ENCODE measurements around the gene SMPDL3B. TPM values are rescaled to one million over a fixed set of nuclear protein-coding genes. Genes with fewer than 3 reads are reported as not detected.

SMPDL3B gene
- total RNA-seq, 1 donor from 2014 or later = not detected

DNA sequence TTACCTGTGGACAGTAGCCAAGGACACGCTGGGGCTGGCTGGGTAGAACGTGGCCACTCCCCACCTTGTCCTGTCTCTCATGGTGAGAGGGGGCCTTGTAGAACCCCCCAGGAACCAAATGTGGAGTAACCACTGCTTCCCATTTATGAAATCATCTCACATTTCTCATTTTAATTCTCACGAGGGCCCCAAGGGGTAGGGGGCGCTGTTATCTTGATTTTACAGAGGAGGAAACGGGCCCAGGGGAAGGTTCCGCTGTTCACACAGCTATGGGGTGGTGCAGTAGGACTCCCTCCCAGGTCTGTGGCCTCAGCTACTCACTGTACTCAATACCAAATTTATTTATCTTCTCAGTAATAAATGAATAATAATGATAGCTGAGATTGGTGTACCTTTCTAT is 5.5 kb downstream of the SMPDL3B start:
- Mint-ChIP-seq H3K36me3 (ENCODE audit: unreplicated experiment) (no peaks in the 10 kb centered on the region), H3K27me3 (ENCODE audit: unreplicated experiment) (peaks cover 15% of the 10 kb centered on the region), H3K9me3 (ENCODE audit: unreplicated experiment) (no peaks in the 10 kb centered on the region), H3K4me1 (ENCODE audit: unreplicated experiment) (peaks cover 2% of the 10 kb centered on the region), H3K27ac (ENCODE audit: unreplicated experiment) (no peak overlapping the region), H3K4me3 (ENCODE audit: unreplicated experiment) (no peak overlapping the region)
- DNase-seq (ENCODE audit: extremely low spot score, unreplicated experiment) = no peak
- TF ChIP-seq, protein P1, sequence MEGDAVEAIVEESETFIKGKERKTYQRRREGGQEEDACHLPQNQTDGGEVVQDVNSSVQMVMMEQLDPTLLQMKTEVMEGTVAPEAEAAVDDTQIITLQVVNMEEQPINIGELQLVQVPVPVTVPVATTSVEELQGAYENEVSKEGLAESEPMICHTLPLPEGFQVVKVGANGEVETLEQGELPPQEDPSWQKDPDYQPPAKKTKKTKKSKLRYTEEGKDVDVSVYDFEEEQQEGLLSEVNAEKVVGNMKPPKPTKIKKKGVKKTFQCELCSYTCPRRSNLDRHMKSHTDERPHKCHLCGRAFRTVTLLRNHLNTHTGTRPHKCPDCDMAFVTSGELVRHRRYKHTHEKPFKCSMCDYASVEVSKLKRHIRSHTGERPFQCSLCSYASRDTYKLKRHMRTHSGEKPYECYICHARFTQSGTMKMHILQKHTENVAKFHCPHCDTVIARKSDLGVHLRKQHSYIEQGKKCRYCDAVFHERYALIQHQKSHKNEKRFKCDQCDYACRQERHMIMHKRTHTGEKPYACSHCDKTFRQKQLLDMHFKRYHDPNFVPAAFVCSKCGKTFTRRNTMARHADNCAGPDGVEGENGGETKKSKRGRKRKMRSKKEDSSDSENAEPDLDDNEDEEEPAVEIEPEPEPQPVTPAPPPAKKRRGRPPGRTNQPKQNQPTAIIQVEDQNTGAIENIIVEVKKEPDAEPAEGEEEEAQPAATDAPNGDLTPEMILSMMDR (IDR thresholded peaks at IDR 0.05) = peak; percentile 21

DNA sequence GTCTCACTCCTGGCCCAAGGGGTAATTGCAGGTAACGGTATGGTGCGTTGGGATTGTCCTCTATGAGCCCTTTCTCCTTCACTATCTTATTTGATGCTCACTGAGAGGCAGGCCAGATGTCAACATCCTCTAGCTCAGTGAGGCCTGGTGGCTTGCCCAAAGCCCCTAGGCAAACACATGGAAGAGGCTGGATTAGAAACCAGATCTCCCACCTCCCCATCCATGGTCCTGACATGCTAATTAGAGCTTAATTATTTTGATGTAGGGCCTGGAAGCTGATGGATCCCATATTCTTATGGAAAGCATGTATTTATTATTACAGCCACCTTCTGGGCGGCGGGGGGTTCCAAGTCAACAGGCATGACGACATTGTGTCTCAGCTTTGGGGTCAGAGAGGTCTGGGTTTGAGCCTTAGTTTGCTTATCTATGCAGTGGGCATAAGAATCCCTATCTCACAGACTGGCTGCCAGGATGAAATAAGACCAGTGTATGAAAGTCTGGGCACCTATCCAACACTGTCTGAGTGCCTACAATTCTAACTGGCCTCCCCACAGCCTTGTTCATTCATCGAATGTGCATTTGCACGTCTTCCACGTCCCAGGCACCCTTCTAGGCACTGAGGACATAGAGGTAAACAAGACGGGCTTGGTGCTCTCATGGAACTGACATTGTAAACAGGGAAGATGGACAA is 6.2 kb downstream of the SMPDL3B start:
- no peaks in the 10 kb centered on the region for H3K36me3 Mint-ChIP-seq (ENCODE audit: unreplicated experiment)
- no peak for DNase-seq (ENCODE audit: extremely low spot score, unreplicated experiment)
- no peaks in the 10 kb centered on the region for H3K4me1 Mint-ChIP-seq (ENCODE audit: unreplicated experiment)
- H3K4me3 Mint-ChIP-seq (ENCODE audit: unreplicated experiment) = no peak overlapping the region
- peaks cover 8% of the 10 kb centered on the region for H3K27me3 Mint-ChIP-seq (ENCODE audit: unreplicated experiment)
- TF ChIP-seq, protein P1 (IDR thresholded peaks at IDR 0.05) = no peak
- no peaks in the 10 kb centered on the region for H3K9me3 Mint-ChIP-seq (ENCODE audit: unreplicated experiment)
- H3K27ac Mint-ChIP-seq (ENCODE audit: unreplicated experiment) = no peak overlapping the region

GRCh38 chr1:27941671-27942540 is 7.1 kb downstream of the SMPDL3B start:
- Mint-ChIP-seq H3K27me3 (ENCODE audit: unreplicated experiment) (peaks cover 12% of the 10 kb centered on the region), H3K9me3 (ENCODE audit: unreplicated experiment) (no peaks in the 10 kb centered on the region), H3K27ac (ENCODE audit: unreplicated experiment) (no peak overlapping the region), H3K4me1 (ENCODE audit: unreplicated experiment) (no peaks in the 10 kb centered on the region), H3K4me3 (ENCODE audit: unreplicated experiment) (no peak overlapping the region), H3K36me3 (ENCODE audit: unreplicated experiment) (no peaks in the 10 kb centered on the region)
- TF ChIP-seq, protein P1 (IDR thresholded peaks at IDR 0.05) = no peak
- DNase-seq (ENCODE audit: extremely low spot score, unreplicated experiment) = no peak

DNA sequence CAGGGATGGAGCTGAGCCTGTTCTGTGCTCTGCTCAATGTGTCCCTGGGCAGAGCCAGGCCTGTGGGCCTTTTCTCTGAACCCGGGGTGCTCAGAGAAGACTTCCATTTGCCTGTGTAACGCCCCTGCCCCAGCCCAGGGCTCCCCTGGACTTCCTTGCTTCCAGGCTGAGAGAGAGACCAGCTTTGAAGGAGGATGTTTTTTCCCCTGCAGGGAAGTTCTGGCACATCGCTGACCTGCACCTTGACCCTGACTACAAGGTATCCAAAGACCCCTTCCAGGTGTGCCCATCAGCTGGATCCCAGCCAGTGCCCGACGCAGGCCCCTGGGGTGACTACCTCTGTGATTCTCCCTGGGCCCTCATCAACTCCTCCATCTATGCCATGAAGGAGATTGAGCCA is 10.2 kb downstream of the SMPDL3B start:
- DNase-seq (ENCODE audit: extremely low spot score, unreplicated experiment) = no peak
- Mint-ChIP-seq H3K9me3 (ENCODE audit: unreplicated experiment) (no peaks in the 10 kb centered on the region), H3K4me1 (ENCODE audit: unreplicated experiment) (no peaks in the 10 kb centered on the region), H3K27ac (ENCODE audit: unreplicated experiment) (no peak overlapping the region), H3K36me3 (ENCODE audit: unreplicated experiment) (no peaks in the 10 kb centered on the region), H3K4me3 (ENCODE audit: unreplicated experiment) (no peak overlapping the region), H3K27me3 (ENCODE audit: unreplicated experiment) (peaks cover 4% of the 10 kb centered on the region)
- TF ChIP-seq, protein P1 (IDR thresholded peaks at IDR 0.05) = no peak

- H3K36me3 Mint-ChIP-seq (ENCODE audit: unreplicated experiment) = no peaks in the 10 kb centered on the region
- no peaks in the 10 kb centered on the region for H3K9me3 Mint-ChIP-seq (ENCODE audit: unreplicated experiment)
- H3K27ac Mint-ChIP-seq (ENCODE audit: unreplicated experiment) = no peak overlapping the region
- no peaks in the 10 kb centered on the region for H3K4me1 Mint-ChIP-seq (ENCODE audit: unreplicated experiment)
- TF ChIP-seq, protein P1 (IDR thresholded peaks at IDR 0.05) = no peak
- no peak overlapping the region for H3K4me3 Mint-ChIP-seq (ENCODE audit: unreplicated experiment)
- DNase-seq (ENCODE audit: extremely low spot score, unreplicated experiment) = no peak
- H3K27me3 Mint-ChIP-seq (ENCODE audit: unreplicated experiment) = peaks cover 5% of the 10 kb centered on the region
These were observed 14.2 kb downstream of the SMPDL3B start for GRCh38 chr1:27949027-27949426.
